ENCODE results near the gene L3MBTL1. TPM values are rescaled to one million over a fixed set of nuclear protein-coding genes. Genes with fewer than 3 reads are reported as not detected.

The L3MBTL1 gene
- total RNA-seq, 1 donor from 2014 or later, result 10.5 TPM

- Histone ChIP-seq H3K27me3 (ENCODE audit: low read depth) (no peaks in the 10 kb centered on the region), H3K4me1 (no peaks in the 10 kb centered on the region), H3K9me3 (no peaks in the 10 kb centered on the region), H3K4me3 (no peak overlapping the region), H3K27ac (no peak overlapping the region), H3K36me3 (peaks cover under 1% of the 10 kb centered on the region)
- intact Hi-C loops (cut with DNase I), result no loop called here
- TF ChIP-seq CTCF (IDR thresholded peaks at IDR 0.05), result no peak
- ATAC-seq, result peak in 1 of 2 donors; percentile 32
- DNase-seq, result no peak
These were observed 38.5 kb downstream of the L3MBTL1 start for GRCh38 chr20:43545837-43546578.

- H3K4me3 ChIP-seq, result no peak overlapping the region
- intact Hi-C loops (cut with DNase I), result no loop called here
- no peak for DNase-seq
- H3K27me3 ChIP-seq (ENCODE audit: low read depth), result no peaks in the 10 kb centered on the region
- no peak overlapping the region for H3K27ac ChIP-seq
- no peak for ATAC-seq
- no peaks in the 10 kb centered on the region for H3K9me3 ChIP-seq
- no peaks in the 10 kb centered on the region for H3K4me1 ChIP-seq
- H3K36me3 ChIP-seq, result no peaks in the 10 kb centered on the region
- TF ChIP-seq CTCF (IDR thresholded peaks at IDR 0.05), result no peak
These were observed 40.9 kb downstream of the L3MBTL1 start for GRCh38 chr20:43548273-43548880.

- Histone ChIP-seq H3K9me3 (no peaks in the 10 kb centered on the region), H3K4me3 (no peak overlapping the region), H3K27ac (no peak overlapping the region), H3K4me1 (no peaks in the 10 kb centered on the region), H3K36me3 (no peaks in the 10 kb centered on the region), H3K27me3 (ENCODE audit: low read depth) (no peaks in the 10 kb centered on the region)
- intact Hi-C loops (cut with DNase I), result no loop called here
- ATAC-seq (no peak), DNase-seq (no peak)
- TF ChIP-seq CTCF (IDR thresholded peaks at IDR 0.05), result no peak
These were observed 42.0 kb downstream of the L3MBTL1 start for GRCh38 chr20:43549416-43550065.

DNA sequence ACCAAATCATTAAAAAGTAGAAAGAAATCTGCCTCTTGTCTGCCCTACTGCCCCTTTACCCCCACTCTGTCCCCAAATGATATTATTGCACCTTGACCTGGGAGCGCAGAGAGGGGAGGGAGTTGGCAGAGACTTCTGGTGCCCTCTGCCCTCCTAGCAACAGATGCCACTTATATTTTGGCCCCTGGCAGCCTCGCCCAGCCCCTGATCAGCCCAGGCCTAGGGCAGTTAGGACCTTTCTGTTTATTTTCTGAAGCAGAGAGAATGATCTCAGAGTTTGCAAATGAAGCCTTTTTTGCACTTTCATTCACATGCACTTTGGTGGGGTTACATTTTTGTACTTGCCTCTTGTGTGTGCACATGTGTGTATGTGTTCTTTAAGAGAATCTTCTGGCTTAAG is 43.0 kb downstream of the L3MBTL1 start:
- ATAC-seq (no peak), DNase-seq (no peak)
- H3K4me1 ChIP-seq, result no peaks in the 10 kb centered on the region
- intact Hi-C loops (cut with DNase I), result no loop called here
- no peak overlapping the region for H3K27ac ChIP-seq
- H3K4me3 ChIP-seq, result no peak overlapping the region
- no peak for TF ChIP-seq CTCF (IDR thresholded peaks at IDR 0.05)
- H3K27me3 ChIP-seq (ENCODE audit: low read depth), result no peaks in the 10 kb centered on the region
- no peaks in the 10 kb centered on the region for H3K36me3 ChIP-seq
- no peaks in the 10 kb centered on the region for H3K9me3 ChIP-seq

- peaks cover 4% of the 10 kb centered on the region for H3K4me1 ChIP-seq
- TF ChIP-seq CTCF (IDR thresholded peaks at IDR 0.05), result no peak
- intact Hi-C loops (cut with DNase I), result no loop called here
- H3K4me3 ChIP-seq, result no peak overlapping the region
- ATAC-seq, result no peak
- no peak for DNase-seq
- no peaks in the 10 kb centered on the region for H3K27me3 ChIP-seq (ENCODE audit: low read depth)
- no peaks in the 10 kb centered on the region for H3K36me3 ChIP-seq
- no peak overlapping the region for H3K27ac ChIP-seq
- H3K9me3 ChIP-seq, result no peaks in the 10 kb centered on the region
These were observed 46.9 kb downstream of the L3MBTL1 start for GRCh38 chr20:43554369-43554768.

All from lower lobe of right lung (tissue), 2 donors.